WTC11 (cell line): ENCODE results near the gene PROK1. TPM values are rescaled to one million over a fixed set of nuclear protein-coding genes. Genes with fewer than 3 reads are reported as not detected.

ENCODE experiments used
- ATAC-seq: fragments of 200-7000 bp; cut with Tn5 transposase; 2 replicates; pipeline ENCODE4 v1.10.0; 2021; ENCODE audit warnings: mild to moderate bottlenecking, moderate library complexity
- CTCF ChIA-PET: fragments of 300-600 bp; sonication (Branson Sonifier 250); formaldehyde crosslinking; loops from one replicate; lab custom pipeline; 2021; ENCODE audit warnings: antibody characterized with exemption; lab: Charles Lee
- POLR2A ChIA-PET: fragments of 350-600 bp; sonication (Branson Sonifier 250); formaldehyde crosslinking; loops from one replicate; lab custom pipeline; 2021; ENCODE audit warnings: antibody characterized with exemption; lab: Charles Lee
- DNase-seq: peaks from one replicate; pipeline ENCODE4 v3.0.0; 2021; ENCODE audit warnings: low spot score
- H3K27ac Mint-ChIP-seq: 2 replicates; pipeline ENCODE4 v1.8.0; 2021; ENCODE audit warnings: mixed read lengths
- H3K27me3 Mint-ChIP-seq: 2 replicates; pipeline ENCODE4 v1.8.0; 2021; ENCODE audit warnings: low read depth, mild to moderate bottlenecking, moderate library complexity, mixed read lengths
- H3K36me3 Mint-ChIP-seq: 2 replicates; pipeline ENCODE4 v1.8.0; 2021; ENCODE audit warnings: mixed read lengths
- H3K4me1 Mint-ChIP-seq: 2 replicates; pipeline ENCODE4 v1.8.0; 2022; ENCODE audit warnings: mixed read lengths
- H3K4me3 Mint-ChIP-seq: 2 replicates; pipeline ENCODE4 v1.8.0; 2021; ENCODE audit warnings: mild to moderate bottlenecking, moderate library complexity, mixed read lengths
- H3K9me3 Mint-ChIP-seq: 2 replicates; pipeline ENCODE4 v1.8.0; 2021; ENCODE audit warnings: mixed read lengths
- ARID4B ChIP-seq: sonication (generic); formaldehyde crosslinking; IDR thresholded peaks from 2 replicates; pipeline ENCODE4 v1.8.0; 2023; ENCODE audit warnings: missing genetic modification reagents, mild to moderate bottlenecking, borderline replicate concordance
- CBFB ChIP-seq: sonication (generic); formaldehyde crosslinking; IDR thresholded peaks from 2 replicates; pipeline ENCODE4 v1.8.1; 2022; ENCODE audit warnings: mild to moderate bottlenecking, low read depth, missing genetic modification reagents
- GRHL2 ChIP-seq: fragments of 250-450 bp; sonication (Bioruptor Pico); IDR thresholded peaks from 2 replicates; pipeline ENCODE4 v1.8.0; 2022; ENCODE audit warnings: mild to moderate bottlenecking, moderate library complexity; ENCODE audit not compliant: insufficient replicate concordance, severe bottlenecking
- GTF2I ChIP-seq: fragments of 250-450 bp; sonication (Bioruptor Pico); conservative IDR thresholded peaks from 2 replicates; pipeline ENCODE4 v1.4.0; 2021; ENCODE audit warnings: mild to moderate bottlenecking
- IRF1 ChIP-seq: sonication (generic); formaldehyde crosslinking; IDR thresholded peaks from 2 replicates; pipeline ENCODE4 v1.8.0; 2023; ENCODE audit warnings: missing genetic modification reagents
- IRF2 ChIP-seq: sonication (generic); formaldehyde crosslinking; IDR thresholded peaks from 2 replicates; pipeline ENCODE4 v1.8.0; 2022; ENCODE audit warnings: low read depth, missing genetic modification reagents, borderline replicate concordance
- MAX ChIP-seq: sonication (generic); formaldehyde crosslinking; IDR thresholded peaks from 2 replicates; pipeline ENCODE4 v1.8.0; 2022; ENCODE audit warnings: mild to moderate bottlenecking, missing genetic modification reagents
- NFE2L1 ChIP-seq: sonication (generic); formaldehyde crosslinking; IDR thresholded peaks from 2 replicates; pipeline ENCODE4 v1.8.1; 2023; ENCODE audit warnings: missing genetic modification reagents
- NR3C1 ChIP-seq: sonication (generic); formaldehyde crosslinking; conservative IDR thresholded peaks from 2 replicates; pipeline ENCODE4 v1.8.1; 2023; ENCODE audit warnings: low read depth, mild to moderate bottlenecking, missing genetic modification reagents
- RORB ChIP-seq: fragments of 250-450 bp; sonication (Bioruptor Pico); IDR thresholded peaks from 2 replicates; pipeline ENCODE4 v1.9.0; 2021; ENCODE audit warnings: mild to moderate bottlenecking
- STAT6 ChIP-seq: sonication (generic); formaldehyde crosslinking; conservative IDR thresholded peaks from 2 replicates; pipeline ENCODE4 v1.8.1; 2023; ENCODE audit warnings: mild to moderate bottlenecking, low read depth, missing genetic modification reagents, moderate library complexity
- TP53 ChIP-seq: sonication (generic); formaldehyde crosslinking; IDR thresholded peaks from 2 replicates; pipeline ENCODE4 v1.8.1; 2023; ENCODE audit warnings: mild to moderate bottlenecking, missing genetic modification reagents
- ZBTB21 ChIP-seq: sonication (generic); formaldehyde crosslinking; IDR thresholded peaks from 2 replicates; pipeline ENCODE4 v1.8.1; 2023; ENCODE audit warnings: mild to moderate bottlenecking, missing genetic modification reagents, borderline replicate concordance
- ZNF396 ChIP-seq: fragments of 250-450 bp; sonication (Bioruptor Pico); IDR thresholded peaks from 2 replicates; pipeline ENCODE4 v1.8.0; 2021; ENCODE audit warnings: mild to moderate bottlenecking, moderate library complexity, borderline replicate concordance
- ZNF425 ChIP-seq: fragments of 250-450 bp; sonication (Bioruptor Pico); conservative IDR thresholded peaks from 2 replicates; pipeline ENCODE4 v1.9.0; 2021; ENCODE audit warnings: mild to moderate bottlenecking
- total RNA-seq: library from RNA; stranded (reverse); gene quantifications from 3 replicates; pipeline ENCODE4 v1.2.3, GENCODE V29; 2021
- TF ChIP-seq, protein P1 (sequence below): sonication (generic); formaldehyde crosslinking; IDR thresholded peaks from 2 replicates; pipeline ENCODE4 v1.8.0; 2023; ENCODE audit warnings: mild to moderate bottlenecking, missing genetic modification reagents
- TF ChIP-seq, protein P2 (sequence below): sonication (generic); formaldehyde crosslinking; IDR thresholded peaks from 2 replicates; pipeline ENCODE4 v1.8.0; 2022; ENCODE audit warnings: mild to moderate bottlenecking, missing genetic modification reagents

The PROK1 gene
- total RNA-seq, 1 experiment from 2014 or later: not detected

DNA sequence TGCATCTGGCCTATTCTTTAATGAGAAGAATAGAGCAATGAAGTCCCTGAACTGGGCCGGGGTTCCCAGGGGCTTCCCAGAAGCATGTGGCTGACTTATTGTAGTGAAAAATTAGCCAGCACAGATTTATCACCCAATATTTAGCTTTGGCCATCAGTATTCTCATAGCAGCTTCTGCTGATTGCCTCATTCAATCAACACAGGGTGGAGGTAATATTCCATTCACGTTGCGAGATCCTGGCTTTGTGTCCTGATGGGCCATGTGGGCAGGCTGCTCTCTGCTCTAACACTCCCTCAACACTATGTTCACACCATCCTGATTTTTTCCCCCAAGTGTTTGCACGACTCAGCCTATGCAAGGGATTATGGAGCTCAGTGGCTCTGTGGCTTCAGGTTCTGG lies 22.0 kb upstream of the PROK1 start:
- no peak overlapping the region for H3K4me3 Mint-ChIP-seq
- ChIA-PET POLR2A (interaction anchor here (0.7 kb wide), 1 partner anchor 1696 kb away, joined by 3 read pairs; no protein-coding TSS in a partner anchor), CTCF (interaction anchor here (0.7 to 3.6 kb wide), 7 partner anchors 16 to 448 kb away, joined by 3 to 23 read pairs (median 5); no protein-coding TSS in a partner anchor)
- no peak overlapping the region for H3K27ac Mint-ChIP-seq
- no peak for DNase-seq
- no peak for ATAC-seq
- peaks cover 14% of the 10 kb centered on the region for H3K4me1 Mint-ChIP-seq
- no peaks in the 10 kb centered on the region for H3K36me3 Mint-ChIP-seq
- TF ChIP-seq, protein P1, sequence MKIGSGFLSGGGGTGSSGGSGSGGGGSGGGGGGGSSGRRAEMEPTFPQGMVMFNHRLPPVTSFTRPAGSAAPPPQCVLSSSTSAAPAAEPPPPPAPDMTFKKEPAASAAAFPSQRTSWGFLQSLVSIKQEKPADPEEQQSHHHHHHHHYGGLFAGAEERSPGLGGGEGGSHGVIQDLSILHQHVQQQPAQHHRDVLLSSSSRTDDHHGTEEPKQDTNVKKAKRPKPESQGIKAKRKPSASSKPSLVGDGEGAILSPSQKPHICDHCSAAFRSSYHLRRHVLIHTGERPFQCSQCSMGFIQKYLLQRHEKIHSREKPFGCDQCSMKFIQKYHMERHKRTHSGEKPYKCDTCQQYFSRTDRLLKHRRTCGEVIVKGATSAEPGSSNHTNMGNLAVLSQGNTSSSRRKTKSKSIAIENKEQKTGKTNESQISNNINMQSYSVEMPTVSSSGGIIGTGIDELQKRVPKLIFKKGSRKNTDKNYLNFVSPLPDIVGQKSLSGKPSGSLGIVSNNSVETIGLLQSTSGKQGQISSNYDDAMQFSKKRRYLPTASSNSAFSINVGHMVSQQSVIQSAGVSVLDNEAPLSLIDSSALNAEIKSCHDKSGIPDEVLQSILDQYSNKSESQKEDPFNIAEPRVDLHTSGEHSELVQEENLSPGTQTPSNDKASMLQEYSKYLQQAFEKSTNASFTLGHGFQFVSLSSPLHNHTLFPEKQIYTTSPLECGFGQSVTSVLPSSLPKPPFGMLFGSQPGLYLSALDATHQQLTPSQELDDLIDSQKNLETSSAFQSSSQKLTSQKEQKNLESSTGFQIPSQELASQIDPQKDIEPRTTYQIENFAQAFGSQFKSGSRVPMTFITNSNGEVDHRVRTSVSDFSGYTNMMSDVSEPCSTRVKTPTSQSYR (CRISPR knock-in tag): no peak
- TF ChIP-seq MAX (CRISPR knock-in tag): no peak
- no peak for TF ChIP-seq TP53 (CRISPR knock-in tag)
- no peak for TF ChIP-seq GTF2I
- no peak for TF ChIP-seq NR3C1 (CRISPR knock-in tag)
- TF ChIP-seq, protein P2, sequence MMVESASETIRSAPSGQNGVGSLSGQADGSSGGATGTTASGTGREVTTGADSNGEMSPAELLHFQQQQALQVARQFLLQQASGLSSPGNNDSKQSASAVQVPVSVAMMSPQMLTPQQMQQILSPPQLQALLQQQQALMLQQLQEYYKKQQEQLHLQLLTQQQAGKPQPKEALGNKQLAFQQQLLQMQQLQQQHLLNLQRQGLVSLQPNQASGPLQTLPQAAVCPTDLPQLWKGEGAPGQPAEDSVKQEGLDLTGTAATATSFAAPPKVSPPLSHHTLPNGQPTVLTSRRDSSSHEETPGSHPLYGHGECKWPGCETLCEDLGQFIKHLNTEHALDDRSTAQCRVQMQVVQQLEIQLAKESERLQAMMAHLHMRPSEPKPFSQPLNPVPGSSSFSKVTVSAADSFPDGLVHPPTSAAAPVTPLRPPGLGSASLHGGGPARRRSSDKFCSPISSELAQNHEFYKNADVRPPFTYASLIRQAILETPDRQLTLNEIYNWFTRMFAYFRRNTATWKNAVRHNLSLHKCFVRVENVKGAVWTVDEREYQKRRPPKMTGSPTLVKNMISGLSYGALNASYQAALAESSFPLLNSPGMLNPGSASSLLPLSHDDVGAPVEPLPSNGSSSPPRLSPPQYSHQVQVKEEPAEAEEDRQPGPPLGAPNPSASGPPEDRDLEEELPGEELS (CRISPR knock-in tag): no peak
- TF ChIP-seq ARID4B: no peak
- TF ChIP-seq IRF2 (CRISPR knock-in tag): no peak
- TF ChIP-seq RORB (CRISPR knock-in tag): no peak
- TF ChIP-seq ZBTB21: no peak
- no peak for TF ChIP-seq NFE2L1 (CRISPR knock-in tag)
- no peak for TF ChIP-seq STAT6 (CRISPR knock-in tag)
- no peak for TF ChIP-seq IRF1 (CRISPR knock-in tag)
- no peak for TF ChIP-seq CBFB (CRISPR knock-in tag)
- no peak for TF ChIP-seq ZNF396 (CRISPR knock-in tag)
- no peak for TF ChIP-seq GRHL2
- no peak for TF ChIP-seq ZNF425 (CRISPR knock-in tag)
- H3K9me3 Mint-ChIP-seq: no peaks in the 10 kb centered on the region
- no peaks in the 10 kb centered on the region for H3K27me3 Mint-ChIP-seq
